Neural crest cell (in vitro differentiated cells): ENCODE data around the gene MVB12B. TPM values are rescaled to one million over a fixed set of nuclear protein-coding genes. Genes with fewer than 3 reads are reported as not detected.

ENCODE experiments used
- DNase-seq: peaks from one replicate; pipeline ENCODE4 v3.0.0; 2021; ENCODE audit warnings: low read depth, mixed read lengths, low spot score
- H3K27ac Mint-ChIP-seq: one replicate; pipeline ENCODE4 v1.8.0; 2021; ENCODE audit warnings: mild to moderate bottlenecking, mixed read lengths; ENCODE audit not compliant: unreplicated experiment
- H3K27me3 Mint-ChIP-seq: 2 replicates; pipeline ENCODE4 v1.8.0; 2021; ENCODE audit warnings: low read depth, mild to moderate bottlenecking, mixed read lengths
- H3K36me3 Mint-ChIP-seq: 2 replicates; pipeline ENCODE4 v1.8.0; 2021; ENCODE audit warnings: low read depth, mild to moderate bottlenecking, mixed read lengths
- H3K4me1 Mint-ChIP-seq: 2 replicates; pipeline ENCODE4 v1.8.0; 2021; ENCODE audit warnings: mixed read lengths
- H3K4me3 Mint-ChIP-seq: one replicate; pipeline ENCODE4 v1.8.0; 2021; ENCODE audit warnings: mild to moderate bottlenecking, mixed read lengths
- H3K9me3 Mint-ChIP-seq: 2 replicates; pipeline ENCODE4 v1.8.0; 2021; ENCODE audit warnings: mixed read lengths
- total RNA-seq: library from RNA; stranded (reverse); gene quantifications from 2 replicates; pipeline ENCODE4 v1.2.1, GENCODE V29; 2021
- TF ChIP-seq, protein P1 (sequence below): fragments of 200-600 bp; sonication (generic); conservative IDR thresholded peaks from 2 replicates; pipeline ENCODE4 v1.5.0; 2021; ENCODE audit warnings: antibody characterized with exemption, mild to moderate bottlenecking

MVB12B gene
- total RNA-seq, 1 donor from 2014 or later = 68.1 TPM

DNA sequence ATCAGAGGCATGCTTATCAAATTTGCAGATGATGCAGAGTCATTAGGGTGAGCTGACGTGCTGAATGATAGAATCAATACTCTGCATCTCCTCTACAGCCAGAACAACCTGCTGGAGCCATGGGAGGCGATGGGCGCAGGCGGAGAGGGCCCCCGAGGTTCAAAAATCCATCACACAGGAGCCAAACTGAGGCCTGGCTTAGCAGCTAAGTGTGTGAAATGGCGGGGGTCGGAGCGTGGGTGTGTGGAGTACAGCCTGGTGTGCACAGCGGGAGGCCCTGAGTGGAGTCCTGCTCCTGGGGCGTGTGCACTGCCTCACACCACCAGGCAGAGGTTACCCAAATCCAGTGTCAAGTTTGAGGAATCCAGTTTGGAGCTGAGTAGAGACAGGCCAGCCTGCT lies 73.2 kb downstream of the MVB12B start:
- no peak overlapping the region for H3K4me3 Mint-ChIP-seq
- no peak for DNase-seq
- peaks cover 17% of the 10 kb centered on the region for H3K4me1 Mint-ChIP-seq
- H3K36me3 Mint-ChIP-seq = no peaks in the 10 kb centered on the region
- TF ChIP-seq, protein P1, sequence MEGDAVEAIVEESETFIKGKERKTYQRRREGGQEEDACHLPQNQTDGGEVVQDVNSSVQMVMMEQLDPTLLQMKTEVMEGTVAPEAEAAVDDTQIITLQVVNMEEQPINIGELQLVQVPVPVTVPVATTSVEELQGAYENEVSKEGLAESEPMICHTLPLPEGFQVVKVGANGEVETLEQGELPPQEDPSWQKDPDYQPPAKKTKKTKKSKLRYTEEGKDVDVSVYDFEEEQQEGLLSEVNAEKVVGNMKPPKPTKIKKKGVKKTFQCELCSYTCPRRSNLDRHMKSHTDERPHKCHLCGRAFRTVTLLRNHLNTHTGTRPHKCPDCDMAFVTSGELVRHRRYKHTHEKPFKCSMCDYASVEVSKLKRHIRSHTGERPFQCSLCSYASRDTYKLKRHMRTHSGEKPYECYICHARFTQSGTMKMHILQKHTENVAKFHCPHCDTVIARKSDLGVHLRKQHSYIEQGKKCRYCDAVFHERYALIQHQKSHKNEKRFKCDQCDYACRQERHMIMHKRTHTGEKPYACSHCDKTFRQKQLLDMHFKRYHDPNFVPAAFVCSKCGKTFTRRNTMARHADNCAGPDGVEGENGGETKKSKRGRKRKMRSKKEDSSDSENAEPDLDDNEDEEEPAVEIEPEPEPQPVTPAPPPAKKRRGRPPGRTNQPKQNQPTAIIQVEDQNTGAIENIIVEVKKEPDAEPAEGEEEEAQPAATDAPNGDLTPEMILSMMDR = no peak
- H3K27me3 Mint-ChIP-seq = no peaks in the 10 kb centered on the region
- H3K27ac Mint-ChIP-seq = no peak overlapping the region
- H3K9me3 Mint-ChIP-seq = no peaks in the 10 kb centered on the region

DNA sequence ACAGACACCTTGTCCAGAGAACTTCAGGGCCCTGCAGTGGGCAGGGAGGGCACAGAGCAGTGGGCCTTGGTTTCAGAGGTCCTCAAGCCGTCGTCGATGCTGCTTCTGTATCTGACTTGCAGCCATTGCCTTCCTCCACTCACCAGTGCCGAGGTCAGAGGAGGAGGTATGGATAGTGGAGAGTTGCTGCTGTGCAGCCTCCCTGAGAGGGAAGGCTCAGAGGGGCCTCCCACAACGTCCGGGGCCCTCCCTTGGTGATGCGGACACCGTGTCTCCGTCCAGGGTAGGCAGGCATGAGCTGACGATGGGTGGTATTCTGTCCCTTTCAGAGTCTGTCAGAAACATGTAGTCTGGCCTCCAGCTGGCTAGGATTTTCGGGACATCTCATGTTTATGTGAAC lies 73.9 kb downstream of the MVB12B start:
- Mint-ChIP-seq H3K4me1 (peaks cover 10% of the 10 kb centered on the region), H3K9me3 (no peaks in the 10 kb centered on the region), H3K4me3 (no peak overlapping the region), H3K36me3 (no peaks in the 10 kb centered on the region), H3K27ac (no peak overlapping the region), H3K27me3 (no peaks in the 10 kb centered on the region)
- no peak for DNase-seq
- TF ChIP-seq, protein P1 = no peak

DNA sequence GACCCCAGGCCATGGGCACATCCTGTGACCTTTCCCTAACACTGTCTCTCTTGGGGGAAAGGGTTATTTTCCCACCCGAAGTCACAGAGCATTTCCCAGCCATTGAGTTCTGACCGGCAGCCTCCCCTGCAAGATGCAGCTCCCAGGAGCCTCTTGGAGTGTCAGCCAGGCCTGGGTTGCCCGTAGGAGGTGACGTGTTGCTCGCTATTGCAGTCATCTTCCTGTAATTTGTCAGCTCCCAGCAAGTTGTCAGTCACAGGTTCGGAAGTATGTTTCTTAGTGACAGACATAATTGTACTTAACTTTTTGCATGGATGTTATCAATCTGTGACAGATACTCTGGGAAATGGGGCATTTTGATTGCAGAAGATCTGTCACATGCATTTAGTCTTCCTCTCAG lies 74.5 kb downstream of the MVB12B start:
- peak overlapping the region; percentile 8 for H3K27ac Mint-ChIP-seq
- peaks cover 10% of the 10 kb centered on the region for H3K4me1 Mint-ChIP-seq

GRCh38 chr9:126401581-126401980 lies 75.0 kb downstream of the MVB12B start:
- TF ChIP-seq, protein P1 = no peak
- Mint-ChIP-seq H3K4me3 (no peak overlapping the region), H3K4me1 (peaks cover 14% of the 10 kb centered on the region), H3K36me3 (no peaks in the 10 kb centered on the region), H3K27ac (peak overlapping the region; percentile 83), H3K9me3 (no peaks in the 10 kb centered on the region), H3K27me3 (no peaks in the 10 kb centered on the region)
- DNase-seq = no peak

More for the DNA sequence above, 74.5 kb downstream of the MVB12B start:
- no peaks in the 10 kb centered on the region for H3K36me3 Mint-ChIP-seq
- TF ChIP-seq, protein P1 = no peak
- DNase-seq = no peak
- H3K27me3 Mint-ChIP-seq = no peaks in the 10 kb centered on the region
- no peaks in the 10 kb centered on the region for H3K9me3 Mint-ChIP-seq
- H3K4me3 Mint-ChIP-seq = no peak overlapping the region

DNA sequence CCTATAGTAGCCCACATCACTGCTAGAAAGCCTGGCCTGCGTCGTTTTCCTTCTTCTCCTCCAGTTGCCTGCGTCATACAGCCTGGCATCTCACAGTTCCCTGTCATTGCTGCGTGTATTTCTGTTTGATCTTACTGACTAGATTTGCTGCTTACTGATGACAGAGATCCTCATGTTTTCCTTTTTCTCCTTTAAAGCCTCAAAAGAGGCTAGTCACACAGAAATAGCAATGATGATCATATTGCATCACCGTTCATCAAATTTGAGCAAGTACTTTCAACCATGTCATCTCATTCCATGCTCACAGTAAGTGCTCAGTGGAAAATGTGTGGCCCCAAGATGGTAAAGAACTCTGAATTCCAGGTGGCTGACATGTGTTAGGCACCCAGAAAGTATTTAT lies 76.8 kb downstream of the MVB12B start:
- H3K4me1 Mint-ChIP-seq = peaks cover 21% of the 10 kb centered on the region
- no peak for DNase-seq
- H3K36me3 Mint-ChIP-seq = no peaks in the 10 kb centered on the region
- TF ChIP-seq, protein P1 = no peak
- H3K9me3 Mint-ChIP-seq = no peaks in the 10 kb centered on the region
- no peak overlapping the region for H3K4me3 Mint-ChIP-seq
- no peaks in the 10 kb centered on the region for H3K27me3 Mint-ChIP-seq
- no peak overlapping the region for H3K27ac Mint-ChIP-seq

DNA sequence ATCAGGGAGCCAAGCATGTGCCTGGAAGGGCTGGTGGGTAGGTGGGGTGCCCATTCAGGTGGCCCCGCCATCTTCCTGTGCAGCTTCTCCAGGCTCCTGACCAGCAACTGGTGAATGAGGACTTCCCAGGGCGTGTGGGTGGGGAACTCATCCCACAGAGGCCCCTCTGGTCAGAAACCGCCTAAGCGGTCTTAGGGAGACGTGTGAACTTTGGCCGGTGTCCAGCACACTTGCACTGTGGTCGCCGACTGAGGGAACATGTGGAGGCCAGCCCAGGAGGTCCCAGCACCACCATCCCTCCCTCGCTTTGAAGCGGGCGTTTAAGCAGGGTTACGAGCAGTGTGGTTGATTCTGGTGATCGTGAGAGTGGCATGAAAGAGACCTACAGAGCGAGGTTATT lies 77.8 kb downstream of the MVB12B start:
- Mint-ChIP-seq H3K4me3 (no peak overlapping the region), H3K36me3 (no peaks in the 10 kb centered on the region), H3K4me1 (peaks cover 19% of the 10 kb centered on the region), H3K27me3 (no peaks in the 10 kb centered on the region), H3K27ac (peak overlapping the region; percentile 50), H3K9me3 (no peaks in the 10 kb centered on the region)
- TF ChIP-seq, protein P1 = no peak
- DNase-seq = no peak
